CD4-positive, alpha-beta T cell treated with Interleukin-21 for 1 hour (primary cell): ENCODE results near the gene GNAT1.
A peak's percentile ranks its signal among the peaks of the same experiment; 100 is the strongest.

Experiments used
- DNase-seq: peaks from one replicate; pipeline ENCODE4 v3.0.0-alpha.2; 2020

GNAT1 gene

GRCh38 chr3:50190936-50191660 is at the start of gene GNAT1:
Gene GNAT1 (plus strand): TSS chr3:50191610. CDS start chr3:50191726, 116 bp downstream.
- no peak for DNase-seq

- no peak for DNase-seq
These were observed 45.0 kb upstream of the GNAT1 start for GRCh38 chr3:50146316-50146901.

- no peak for DNase-seq
These were observed 44.4 kb upstream of the GNAT1 start for GRCh38 chr3:50147016-50147415.

- no peak for DNase-seq
These were observed 44.0 kb upstream of the GNAT1 start for GRCh38 chr3:50147447-50147846.

- no peak for DNase-seq
These were observed 43.5 kb upstream of the GNAT1 start for GRCh38 chr3:50147861-50148260.

GRCh38 chr3:50150404-50150750 is 41.0 kb upstream of the GNAT1 start:
- no peak for DNase-seq

GRCh38 chr3:50150863-50151686 is 40.3 kb upstream of the GNAT1 start:
- no peak for DNase-seq

GRCh38 chr3:50151728-50152127 is 39.7 kb upstream of the GNAT1 start:
- no peak for DNase-seq

GRCh38 chr3:50153782-50154475 is 37.5 kb upstream of the GNAT1 start:
- DNase-seq = no peak

GRCh38 chr3:50154476-50154839 is 37.0 kb upstream of the GNAT1 start:
- no peak for DNase-seq

GRCh38 chr3:50154840-50155490 is 36.4 kb upstream of the GNAT1 start, which contains the start of gene SEMA3F:
Gene SEMA3F (plus strand): TSS chr3:50155324. CDS start chr3:50159623, 4,299 bp downstream.
- DNase-seq = peak; percentile 74

GRCh38 chr3:50155491-50155878 is 35.9 kb upstream of the GNAT1 start:
- no peak for DNase-seq

- DNase-seq = no peak
These were observed 35.5 kb upstream of the GNAT1 start for GRCh38 chr3:50155891-50156290.

- DNase-seq = no peak
These were observed 34.6 kb upstream of the GNAT1 start for GRCh38 chr3:50156549-50157493.

- no peak for DNase-seq
These were observed 33.4 kb upstream of the GNAT1 start for GRCh38 chr3:50157827-50158529.

- no peak for DNase-seq
These were observed 32.8 kb upstream of the GNAT1 start for GRCh38 chr3:50158530-50159146.

- no peak for DNase-seq
These were observed 30.8 kb upstream of the GNAT1 start for GRCh38 chr3:50160561-50160983.

- DNase-seq = no peak
These were observed 30.1 kb upstream of the GNAT1 start for GRCh38 chr3:50161320-50161719.

GRCh38 chr3:50162034-50162883 is 29.2 kb upstream of the GNAT1 start:
- no peak for DNase-seq
